GM12891 (cell line): ENCODE data around the gene FBRSL1.

Experiments
- POLR2A ChIP-seq: IDR thresholded peaks from 2 replicates; pipeline ENCODE4 v1.6.1; 2011; ENCODE audit warnings: low read depth, low read length, control low read depth
- POLR2AphosphoS5 ChIP-seq: IDR thresholded peaks from 2 replicates; pipeline ENCODE4 v1.6.1; 2011; ENCODE audit warnings: low read depth, low read length, control low read depth
- TAF1 ChIP-seq: IDR thresholded peaks from 2 replicates; pipeline ENCODE4 v1.6.1; 2011; ENCODE audit warnings: low read depth, low read length, control low read depth

DNA sequence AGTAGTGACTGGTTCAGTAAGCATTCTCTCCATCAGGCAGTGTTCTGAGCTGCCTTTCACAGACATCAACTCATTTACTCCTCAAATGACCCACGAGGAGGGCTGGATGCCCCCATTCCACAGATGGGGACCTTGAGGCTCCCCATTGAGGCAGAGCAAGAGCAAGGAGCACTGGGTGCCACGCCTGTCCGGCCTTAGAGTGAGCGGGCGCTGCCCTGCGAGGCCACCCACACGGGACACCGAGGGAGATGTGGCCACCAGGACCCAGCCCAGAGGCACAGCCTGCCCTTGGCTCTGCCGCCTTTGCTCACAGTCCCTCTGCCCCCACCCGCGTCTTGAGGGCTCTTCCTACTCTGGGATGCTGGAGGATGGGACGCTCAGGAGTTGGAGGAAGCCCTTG is 3.0 kb downstream of the FBRSL1 start:
- TF ChIP-seq POLR2AphosphoS5, result no peak
- TF ChIP-seq POLR2A, result no peak
- no peak for TF ChIP-seq TAF1
